Muscle layer of duodenum (tissue), 2 donors: Measurements from ENCODE around the gene POGLUT3.

Source experiments
- H3K27ac ChIP-seq: one replicate; pipeline ENCODE4 v1.7.0; 2013; ENCODE audit warnings: mild to moderate bottlenecking, low read length
- H3K27me3 ChIP-seq: one replicate; pipeline ENCODE4 v1.7.0; 2013; ENCODE audit warnings: low read depth, mild to moderate bottlenecking, control low read depth, low read length
- H3K36me3 ChIP-seq, 2 donors: one replicate each; pipeline ENCODE4 v1.7.0; 2013; ENCODE audit warnings: low read length in 2 of 2, control low read depth in 1 of 2, mild to moderate bottlenecking in 1 of 2; ENCODE audit not compliant: insufficient read depth in 2 of 2, control insufficient read depth in 1 of 2
- H3K4me1 ChIP-seq, 2 donors: one replicate each; pipeline ENCODE4 v1.7.0; 2013; ENCODE audit warnings: low read length in 2 of 2, mild to moderate bottlenecking in 2 of 2, control low read depth in 1 of 2, moderate library complexity in 1 of 2; ENCODE audit not compliant: insufficient read depth in 2 of 2, control insufficient read depth in 1 of 2
- H3K4me3 ChIP-seq, 2 donors: one replicate each; pipeline ENCODE4 v1.7.0; 2013; ENCODE audit warnings: low read length in 2 of 2, low read depth in 1 of 2, mild to moderate bottlenecking in 1 of 2
- H3K9me3 ChIP-seq, 2 donors: one replicate each; pipeline ENCODE4 v1.7.0; 2013; ENCODE audit warnings: low read length in 2 of 2, control low read depth in 1 of 2, mild to moderate bottlenecking in 1 of 2; ENCODE audit not compliant: control insufficient read depth in 1 of 2
- donor health status: healthy.

The POGLUT3 gene

GRCh38 chr11:108472681-108473080, 25.5 kb downstream of the POGLUT3 start:
- H3K27ac ChIP-seq = no peak overlapping the region
- no peaks in the 10 kb centered on the region for H3K9me3 ChIP-seq
- no peak overlapping the region for H3K4me3 ChIP-seq

GRCh38 chr11:108468478-108468864, 29.7 kb downstream of the POGLUT3 start:
- no peak overlapping the region for H3K4me3 ChIP-seq
- peaks cover 3 to 9% of the 10 kb centered on the region in 2 donors for H3K36me3 ChIP-seq
- no peaks in the 10 kb centered on the region for H3K27me3 ChIP-seq
- peaks cover 0 to 4% of the 10 kb centered on the region in 2 donors for H3K4me1 ChIP-seq
- H3K27ac ChIP-seq = no peak overlapping the region
- no peaks in the 10 kb centered on the region for H3K9me3 ChIP-seq

More at GRCh38 chr11:108472681-108473080, 25.5 kb downstream of the POGLUT3 start:
- Histone ChIP-seq H3K27me3 (no peaks in the 10 kb centered on the region), H3K4me1 (no peaks in the 10 kb centered on the region), H3K36me3 (peaks cover 20 to 33% of the 10 kb centered on the region in 2 donors)

DNA sequence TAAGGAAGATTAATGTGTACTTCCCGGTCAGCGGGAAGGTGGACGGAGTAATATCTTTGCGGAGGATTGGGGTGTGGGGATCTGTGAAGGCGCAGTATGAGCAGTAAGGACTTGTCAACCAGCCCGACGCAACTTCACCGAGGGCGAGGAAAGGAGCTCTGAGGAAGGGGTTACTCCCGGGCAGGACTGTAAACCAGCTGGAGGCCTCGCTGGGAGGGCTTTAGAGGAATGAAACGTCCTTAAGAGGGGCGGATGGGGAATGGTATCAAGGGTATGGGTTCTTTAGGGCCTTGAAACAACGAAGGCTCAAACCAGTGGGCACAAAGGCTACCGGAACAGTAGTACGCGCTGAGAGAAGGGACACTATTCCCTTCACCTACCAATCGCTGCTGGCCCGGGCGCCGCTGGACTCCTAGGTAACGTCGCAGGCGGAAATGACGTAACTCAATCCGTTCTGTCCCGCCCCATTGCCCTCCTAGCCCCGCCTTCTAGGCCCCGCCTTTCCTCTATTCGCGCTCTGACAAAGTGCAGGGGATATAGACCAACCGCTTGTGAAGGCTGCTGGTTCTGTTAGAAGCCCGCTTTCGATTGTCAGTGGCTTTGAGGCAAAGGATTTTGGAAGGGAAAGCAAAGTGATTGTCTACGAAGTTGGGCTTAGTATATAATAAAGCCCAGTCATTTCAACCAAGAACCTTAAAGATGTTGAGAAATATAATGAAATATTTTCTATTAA, 30.9 kb downstream of the POGLUT3 start, which contains the start of gene C11orf65:
TSS of gene C11orf65 (minus strand) at position 439 of the 733 bp plus-strand sequence. CDS start 5,970 bp downstream, outside the sequence.
- Histone ChIP-seq H3K4me3 (peak within 1 kb of the TSS; percentile 77 to 95), H3K27me3 (no peaks in the 10 kb centered on the region), H3K27ac (peak within 1 kb of the TSS; percentile 100), H3K36me3 (peaks cover 0 to 6% of the 10 kb centered on the region in 2 donors), H3K9me3 (no peaks in the 10 kb centered on the region), H3K4me1 (peaks cover 0 to 4% of the 10 kb centered on the region in 2 donors)

- H3K27ac ChIP-seq = peak overlapping the region; percentile 100
- H3K4me1 ChIP-seq = peaks cover 0 to 4% of the 10 kb centered on the region in 2 donors
- peaks cover 0 to 6% of the 10 kb centered on the region in 2 donors for H3K36me3 ChIP-seq
- H3K27me3 ChIP-seq = no peaks in the 10 kb centered on the region
- peak overlapping the region; percentile 77 to 95 for H3K4me3 ChIP-seq
- no peaks in the 10 kb centered on the region for H3K9me3 ChIP-seq
Observed at GRCh38 chr11:108466405-108466804, 31.8 kb downstream of the POGLUT3 start.

DNA sequence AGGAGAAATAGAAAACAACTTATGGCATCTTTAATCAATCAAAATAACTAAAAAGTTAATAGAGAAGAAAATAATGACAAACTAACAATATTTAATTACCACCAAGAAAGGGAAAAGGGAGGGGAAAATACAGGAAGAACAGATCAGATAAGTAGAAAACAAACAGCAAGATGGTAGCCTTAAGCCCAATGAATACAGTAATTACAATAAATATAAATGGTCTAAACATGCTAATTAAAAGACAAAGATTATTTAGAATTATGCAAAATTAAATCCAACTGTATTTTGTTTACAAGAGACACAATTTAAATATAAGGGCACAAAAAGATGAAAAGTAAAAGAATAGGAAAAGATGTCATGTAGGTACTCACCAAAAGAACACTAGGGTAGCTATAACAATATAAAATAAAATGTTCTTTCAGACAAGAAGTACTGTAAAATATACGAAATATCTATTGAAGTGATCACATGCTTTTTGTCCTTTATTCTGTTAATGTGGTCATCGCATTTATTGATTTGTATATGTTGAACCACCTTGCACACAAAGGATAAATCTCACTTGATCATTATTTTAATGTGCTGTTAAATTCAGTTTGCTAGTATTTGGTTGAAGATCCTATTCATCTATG, 44.9 kb downstream of the POGLUT3 start:
- Histone ChIP-seq H3K27ac (no peak overlapping the region), H3K36me3 (no peaks in the 10 kb centered on the region), H3K9me3 (peaks cover 0 to 3% of the 10 kb centered on the region in 2 donors), H3K4me3 (no peak overlapping the region), H3K27me3 (no peaks in the 10 kb centered on the region), H3K4me1 (no peaks in the 10 kb centered on the region)
